IPS-11a (cell line): ENCODE results near the gene TRIP6.

Experiments used
- H3K4me3 ChIP-seq: one replicate; pipeline ENCODE4 v1.5.1; 2013; ENCODE audit warnings: low read depth, low read length, control low read depth

TRIP6 gene

DNA sequence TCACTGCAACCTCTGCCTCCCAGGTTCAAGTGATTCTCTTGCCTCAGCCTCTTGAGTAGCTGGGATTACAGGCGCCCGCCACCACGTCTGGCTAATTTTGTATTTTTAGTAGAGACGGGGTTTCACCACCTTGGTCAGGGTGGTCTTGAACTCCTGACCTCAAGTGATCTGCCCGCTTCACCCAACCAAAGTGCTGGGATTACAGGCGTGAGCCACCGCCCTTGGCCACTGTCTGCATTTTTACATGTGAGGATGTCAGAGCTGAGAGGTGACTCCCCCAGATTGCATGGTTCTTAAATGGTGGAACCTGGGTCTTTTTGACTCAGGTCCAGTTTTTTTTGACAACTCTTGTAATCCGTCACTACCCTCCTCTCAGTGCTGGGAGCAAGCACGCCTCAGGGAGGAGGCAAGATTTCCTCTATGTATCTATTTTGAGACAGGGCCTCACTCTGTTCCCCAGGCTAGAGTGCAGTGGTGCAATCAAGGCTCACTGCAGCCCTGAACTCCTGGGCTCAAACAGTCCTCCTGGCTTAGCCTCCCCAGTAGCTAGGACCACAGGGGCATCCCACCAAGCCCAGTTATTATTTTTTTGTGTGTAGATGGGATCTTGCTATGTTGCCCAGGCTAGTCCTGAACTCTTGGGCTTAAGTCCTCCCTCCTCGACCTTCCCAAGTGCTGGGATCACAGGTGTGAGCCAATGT is 6.6 kb downstream of the TRIP6 start:
- no peak overlapping the region for H3K4me3 ChIP-seq

- peak overlapping the region; percentile 92 for H3K4me3 ChIP-seq
These were observed 7.1 kb downstream of the TRIP6 start for GRCh38 chr7:100874300-100874576.

DNA sequence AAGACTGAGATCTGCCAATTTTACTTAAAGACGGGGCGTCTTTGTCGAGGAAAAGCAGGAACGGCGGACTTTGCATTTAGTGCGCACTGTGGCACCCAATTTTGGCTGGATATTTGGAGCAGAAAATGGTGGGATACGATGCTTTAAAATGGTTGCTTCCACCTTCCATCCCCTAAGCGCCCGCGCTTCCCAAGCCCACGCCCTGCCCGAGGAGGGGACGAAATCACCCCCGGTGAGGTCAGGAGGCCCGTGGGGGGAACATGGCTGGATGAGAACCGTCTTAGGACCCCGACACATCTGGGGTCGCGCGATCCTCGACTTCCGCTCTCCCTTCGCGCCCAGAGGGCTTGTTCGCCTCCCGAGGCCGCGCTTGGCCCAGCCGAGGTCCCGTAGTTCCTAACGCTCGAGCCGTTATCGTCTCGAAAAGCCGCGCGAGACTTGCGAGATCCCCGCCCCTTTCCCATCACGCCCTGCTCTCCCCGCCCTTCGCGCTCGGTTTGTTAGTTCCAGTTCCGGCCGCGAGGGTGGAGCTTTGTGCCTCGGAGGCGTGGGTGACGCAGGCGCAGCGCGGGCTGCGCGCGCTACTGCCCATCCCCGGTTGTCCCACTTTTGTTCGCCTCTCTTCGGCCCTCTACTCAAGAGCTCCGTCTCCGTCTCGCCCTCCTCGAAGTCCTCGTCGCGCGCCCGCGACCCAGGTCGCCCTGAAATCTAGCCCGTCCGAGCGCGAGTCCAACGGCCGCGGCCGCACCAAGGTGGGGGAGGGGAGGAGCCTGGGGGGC is 7.6 kb downstream of the TRIP6 start, which contains the start of gene SRRT:
Gene SRRT (plus strand): TSS at position 527 of the 779 bp plus-strand sequence. CDS start 488 bp downstream, outside the sequence.
- H3K4me3 ChIP-seq = peak within 1 kb of the TSS; percentile 92

DNA sequence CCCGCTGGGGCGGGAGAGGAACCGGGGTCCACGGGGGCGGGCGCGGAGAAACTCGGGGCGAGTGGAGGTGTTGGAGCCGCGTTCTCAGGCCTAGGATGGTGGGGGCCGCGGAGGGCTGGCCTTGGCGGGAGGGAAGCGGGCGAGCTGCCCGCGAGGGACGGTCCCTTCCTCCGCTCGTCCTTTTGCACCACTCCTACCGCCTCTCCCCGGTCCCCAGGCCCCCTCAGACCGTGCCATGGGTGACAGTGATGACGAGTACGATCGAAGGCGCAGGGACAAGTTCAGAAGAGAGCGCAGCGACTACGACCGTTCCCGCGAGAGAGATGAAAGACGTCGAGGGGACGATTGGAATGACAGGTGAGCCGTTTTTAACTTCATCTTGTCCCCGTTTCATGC is 8.2 kb downstream of the TRIP6 start:
- peak overlapping the region; percentile 92 for H3K4me3 ChIP-seq

DNA sequence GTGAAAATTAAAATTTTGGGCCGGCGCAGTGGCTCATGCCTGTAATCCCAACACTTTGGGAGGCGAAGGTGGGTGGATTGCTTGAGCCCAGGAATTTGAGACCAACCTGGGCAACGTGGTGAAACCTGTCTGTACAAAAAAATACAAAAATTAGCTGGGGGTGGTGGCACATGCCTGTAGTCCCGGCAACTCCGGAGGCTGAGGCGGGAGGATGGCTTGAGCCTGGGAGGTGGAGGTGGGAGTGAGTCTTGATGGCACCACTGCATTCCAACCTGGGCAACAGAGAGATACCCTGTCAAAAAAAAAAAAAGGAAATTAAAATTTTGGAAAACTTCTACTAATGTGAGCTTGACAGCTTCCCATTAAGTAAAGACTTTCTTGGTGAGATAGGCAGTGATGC is 10.8 kb downstream of the TRIP6 start:
- no peak overlapping the region for H3K4me3 ChIP-seq

DNA sequence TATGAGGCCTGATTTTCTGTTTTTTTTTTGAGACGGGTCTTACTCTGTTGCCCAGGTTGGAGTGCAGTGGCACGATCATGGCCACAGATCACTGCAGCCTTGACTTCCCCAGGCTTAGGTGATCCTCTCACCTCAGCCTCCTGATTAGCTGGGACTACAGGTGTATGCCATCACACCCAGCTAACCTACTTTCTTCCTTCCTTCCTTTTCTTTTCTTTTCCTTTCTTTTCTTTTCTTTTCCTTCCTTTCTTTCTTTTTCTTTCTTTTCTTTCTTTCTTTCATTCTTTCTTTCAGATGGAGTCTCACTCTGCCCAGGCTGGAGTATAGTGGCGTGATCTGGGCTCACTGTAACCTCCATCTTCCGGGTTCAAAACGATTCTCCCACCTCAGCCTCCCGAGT is 11.5 kb downstream of the TRIP6 start:
- no peak overlapping the region for H3K4me3 ChIP-seq

DNA sequence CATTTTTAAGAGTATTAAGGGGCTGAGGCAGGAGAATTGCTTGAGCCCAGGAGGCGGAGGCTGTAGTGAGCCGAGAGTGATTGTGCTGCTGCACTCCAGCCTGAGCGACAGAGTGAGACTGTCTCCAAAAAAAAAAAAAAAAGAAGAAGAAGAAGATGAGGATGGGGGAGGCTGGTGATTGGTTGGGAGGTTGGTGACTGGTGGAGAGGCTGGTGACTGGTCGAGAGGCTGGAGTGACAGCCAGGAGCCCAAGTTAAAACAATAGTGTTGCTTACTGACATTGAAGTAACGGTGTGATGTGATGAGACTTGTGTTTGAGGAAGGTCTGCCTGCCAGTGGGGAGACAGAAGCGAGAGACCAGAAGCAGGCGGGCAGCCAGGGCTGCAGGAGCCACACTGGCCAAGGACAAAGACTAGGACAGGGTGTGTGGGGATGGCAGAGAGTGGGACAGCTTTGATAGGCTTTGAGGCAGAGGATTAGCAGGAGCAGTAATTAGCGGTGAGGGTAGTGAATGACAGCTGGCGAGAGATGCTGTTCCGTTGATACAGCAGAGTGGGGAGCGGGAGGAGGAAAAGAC is 12.6 kb downstream of the TRIP6 start:
- H3K4me3 ChIP-seq = no peak overlapping the region

GRCh38 chr7:100880645-100881044 is 13.5 kb downstream of the TRIP6 start:
- no peak overlapping the region for H3K4me3 ChIP-seq

DNA sequence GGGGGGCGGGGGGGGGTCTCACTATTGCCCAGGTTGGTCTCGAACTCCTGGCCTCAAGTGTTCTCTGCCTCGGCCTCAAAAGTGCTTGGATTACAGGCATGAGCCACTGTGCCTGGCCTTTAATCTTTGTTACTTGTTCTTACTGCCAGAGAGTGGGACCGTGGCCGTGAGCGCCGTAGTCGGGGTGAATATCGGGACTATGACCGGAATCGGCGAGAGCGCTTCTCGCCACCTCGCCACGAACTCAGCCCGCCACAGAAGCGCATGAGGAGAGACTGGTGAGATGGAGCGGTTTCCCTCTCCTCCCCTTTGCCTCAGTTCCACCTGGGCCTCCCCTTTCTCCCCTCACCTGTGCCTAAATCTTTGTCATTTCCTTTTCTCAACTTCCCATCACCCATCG is 13.9 kb downstream of the TRIP6 start:
- H3K4me3 ChIP-seq = no peak overlapping the region

- no peak overlapping the region for H3K4me3 ChIP-seq
These were observed 15.0 kb downstream of the TRIP6 start for GRCh38 chr7:100882201-100882600.

DNA sequence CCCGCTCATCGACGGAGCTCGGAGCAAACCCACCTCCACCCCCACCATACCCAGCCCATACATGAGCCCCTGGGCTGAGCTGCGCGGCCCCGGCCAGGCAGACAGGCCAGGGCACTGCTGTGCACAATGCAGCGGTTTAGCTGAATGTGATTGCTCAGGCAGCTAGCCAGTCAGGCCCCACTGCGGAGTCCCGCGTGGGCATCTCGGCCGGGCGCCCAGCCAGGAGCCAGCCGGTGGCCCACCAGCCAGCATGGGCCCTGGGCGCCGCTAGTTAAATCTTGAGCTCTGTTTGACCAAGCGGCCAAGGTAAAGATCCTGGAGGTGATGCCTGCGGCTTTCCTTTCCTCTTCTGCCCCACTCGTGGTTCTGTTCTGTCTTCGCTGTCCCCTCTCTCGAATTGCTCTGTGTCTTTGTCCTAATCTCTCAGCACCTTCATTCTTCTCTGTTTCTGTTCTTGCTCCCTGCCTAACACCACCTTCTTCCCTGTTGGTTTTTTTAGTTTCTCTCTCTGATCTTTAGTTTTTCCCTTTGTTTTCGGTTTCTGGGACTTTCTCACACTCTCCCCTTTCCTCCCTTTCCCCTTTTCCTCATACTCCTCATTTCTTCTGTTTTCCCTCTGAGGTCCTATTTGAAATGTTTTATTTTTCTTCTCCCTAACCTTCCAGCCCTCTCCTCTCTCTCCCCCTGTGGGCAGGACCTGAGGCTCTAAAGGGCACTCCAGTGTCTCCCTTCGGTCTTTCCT is 15.8 kb downstream of the TRIP6 start:
- no peak overlapping the region for H3K4me3 ChIP-seq

DNA sequence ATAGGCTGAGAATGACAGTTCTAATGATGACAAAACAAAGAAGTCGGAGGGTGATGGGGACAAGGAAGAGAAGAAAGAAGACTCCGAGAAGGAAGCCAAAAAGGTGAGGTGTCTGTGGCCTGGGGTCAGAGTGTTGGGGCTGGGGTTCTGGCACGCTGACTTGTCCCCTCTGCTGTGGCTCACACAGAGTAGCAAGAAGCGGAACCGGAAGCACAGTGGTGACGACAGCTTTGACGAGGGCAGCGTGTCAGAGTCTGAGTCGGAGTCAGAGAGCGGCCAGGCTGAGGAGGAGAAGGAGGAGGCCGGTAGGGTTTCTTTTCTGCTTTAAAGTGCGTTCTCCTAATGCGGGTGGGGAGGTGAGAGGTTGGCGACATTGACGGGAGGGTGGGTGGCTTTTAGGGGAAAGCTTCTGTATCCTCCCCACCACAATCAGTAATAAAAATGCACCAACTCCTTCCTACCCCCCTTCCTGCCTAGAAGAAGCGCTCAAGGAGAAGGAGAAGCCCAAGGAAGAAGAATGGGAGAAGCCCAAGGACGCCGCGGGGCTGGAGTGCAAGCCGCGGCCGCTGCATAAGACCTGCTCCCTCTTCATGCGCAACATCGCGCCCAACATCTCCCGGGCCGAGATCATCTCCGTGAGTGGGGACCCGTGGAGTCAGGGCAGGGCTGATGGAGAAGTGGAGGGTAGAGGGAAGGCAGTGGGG is 17.7 kb downstream of the TRIP6 start:
- no peak overlapping the region for H3K4me3 ChIP-seq

GRCh38 chr7:100885440-100886141 is 18.4 kb downstream of the TRIP6 start:
- H3K4me3 ChIP-seq = no peak overlapping the region

DNA sequence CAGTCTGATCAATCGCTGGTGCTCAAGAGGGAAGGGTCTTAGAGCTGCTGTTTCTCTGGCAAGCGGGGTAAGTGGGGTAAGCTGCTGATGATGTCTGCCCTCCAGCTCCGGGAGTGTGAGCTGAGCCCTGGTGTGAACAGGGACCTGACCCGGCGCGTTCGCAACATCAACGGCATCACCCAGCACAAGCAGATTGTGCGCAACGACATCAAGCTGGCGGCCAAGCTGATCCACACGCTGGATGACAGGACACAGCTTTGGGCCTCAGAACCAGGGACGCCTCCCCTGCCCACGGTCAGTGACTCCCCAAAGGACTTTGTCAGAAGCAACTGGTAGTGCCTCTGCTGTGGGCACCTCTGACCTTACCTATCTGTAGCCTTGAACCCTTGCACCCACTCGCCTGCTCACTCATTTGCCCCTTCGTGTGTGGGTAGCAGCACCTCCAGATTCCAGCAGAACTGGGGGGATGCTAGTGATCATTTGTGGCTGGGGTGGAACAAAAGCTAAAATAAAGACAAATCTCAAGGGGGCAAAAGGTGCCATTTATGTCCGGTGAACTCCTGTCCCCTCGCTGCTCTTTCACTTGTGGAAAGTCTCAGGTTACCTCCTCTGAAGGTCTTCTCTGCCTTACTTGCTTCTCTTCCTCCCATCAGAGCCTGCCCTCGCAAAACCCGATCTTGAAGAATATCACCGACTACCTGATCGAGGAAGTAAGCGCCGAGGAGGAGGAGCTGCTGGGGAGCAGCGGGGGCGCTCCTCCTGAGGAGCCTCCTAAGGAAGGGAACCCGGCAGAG is 19.2 kb downstream of the TRIP6 start:
- no peak overlapping the region for H3K4me3 ChIP-seq

GRCh38 chr7:100886936-100887515 is 19.8 kb downstream of the TRIP6 start:
- no peak overlapping the region for H3K4me3 ChIP-seq

DNA sequence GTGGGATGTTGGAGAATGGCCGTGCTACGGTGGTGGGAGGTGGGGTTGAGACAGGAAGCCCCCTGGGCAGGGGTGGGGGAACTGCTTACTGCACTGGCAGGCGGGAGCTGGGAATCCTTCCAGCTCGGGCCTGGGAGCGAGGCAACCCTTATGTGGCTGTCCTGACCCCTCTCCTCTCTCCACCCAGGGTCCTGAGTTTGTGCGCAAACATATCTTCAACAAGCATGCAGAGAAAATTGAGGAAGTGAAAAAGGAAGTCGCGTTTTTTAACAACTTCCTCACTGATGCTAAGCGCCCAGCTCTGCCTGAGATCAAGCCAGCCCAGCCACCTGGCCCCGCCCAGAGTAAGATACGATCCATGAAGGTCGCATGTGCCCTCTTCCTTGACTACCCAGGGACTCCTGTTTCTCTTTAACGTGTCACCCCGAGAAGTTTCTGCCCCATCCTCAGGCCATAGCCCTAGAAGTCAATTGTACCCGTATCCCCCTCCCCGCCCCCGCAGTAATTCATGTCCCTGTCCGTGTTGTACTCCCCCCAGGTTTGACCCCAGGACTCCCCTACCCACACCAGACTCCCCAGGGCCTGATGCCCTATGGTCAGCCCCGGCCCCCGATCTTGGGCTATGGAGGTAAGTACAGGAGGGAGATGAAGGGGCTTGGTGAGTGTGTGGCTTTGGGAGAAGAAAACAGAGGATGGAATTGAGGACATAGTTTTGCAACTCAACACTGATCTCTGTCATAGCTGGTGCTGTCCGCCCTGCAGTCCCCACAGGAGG is 20.5 kb downstream of the TRIP6 start:
- H3K4me3 ChIP-seq = no peak overlapping the region

DNA sequence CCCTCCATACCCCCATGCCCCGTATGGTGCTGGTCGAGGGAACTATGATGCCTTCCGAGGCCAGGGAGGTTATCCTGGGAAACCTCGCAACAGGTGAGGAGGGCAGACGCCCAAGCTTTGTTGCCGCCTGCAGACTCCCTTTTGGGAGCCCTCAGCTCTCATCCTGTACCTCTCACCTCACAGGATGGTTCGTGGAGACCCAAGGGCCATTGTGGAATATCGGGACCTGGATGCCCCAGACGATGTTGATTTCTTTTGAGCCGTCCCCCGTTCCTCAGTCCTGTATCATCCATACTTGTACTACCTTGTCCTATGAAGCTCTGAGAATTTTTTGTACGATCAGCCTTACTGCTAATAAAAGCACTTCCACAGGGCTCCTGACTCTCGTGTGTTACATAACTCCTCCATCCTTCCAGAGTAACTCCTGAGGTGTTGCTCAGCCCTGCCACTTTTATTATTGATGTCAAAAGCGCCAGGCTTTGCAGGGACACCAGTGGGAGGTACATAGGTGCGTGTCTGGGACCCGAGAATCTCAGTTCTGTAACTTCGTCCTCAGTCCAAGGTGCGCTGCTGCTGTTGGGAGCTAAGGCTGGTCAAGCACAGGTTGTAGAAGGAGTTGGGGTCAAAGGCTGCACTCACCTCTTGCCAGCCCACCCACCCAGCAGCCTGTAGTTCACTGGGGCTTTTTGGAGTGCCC is 21.3 kb downstream of the TRIP6 start:
- peak overlapping the region; percentile 72 for H3K4me3 ChIP-seq
